ENCODE results near the gene MYO1B. TPM values are rescaled to one million over a fixed set of nuclear protein-coding genes. Genes with fewer than 3 reads are reported as not detected.

MYO1B gene
- total and polyA plus RNA-seq, 2 of the 8 experiments (the other 6 are each of a cell fraction or from before 2014, with no cell fraction given): 15.5 to 61.2 TPM

DNA sequence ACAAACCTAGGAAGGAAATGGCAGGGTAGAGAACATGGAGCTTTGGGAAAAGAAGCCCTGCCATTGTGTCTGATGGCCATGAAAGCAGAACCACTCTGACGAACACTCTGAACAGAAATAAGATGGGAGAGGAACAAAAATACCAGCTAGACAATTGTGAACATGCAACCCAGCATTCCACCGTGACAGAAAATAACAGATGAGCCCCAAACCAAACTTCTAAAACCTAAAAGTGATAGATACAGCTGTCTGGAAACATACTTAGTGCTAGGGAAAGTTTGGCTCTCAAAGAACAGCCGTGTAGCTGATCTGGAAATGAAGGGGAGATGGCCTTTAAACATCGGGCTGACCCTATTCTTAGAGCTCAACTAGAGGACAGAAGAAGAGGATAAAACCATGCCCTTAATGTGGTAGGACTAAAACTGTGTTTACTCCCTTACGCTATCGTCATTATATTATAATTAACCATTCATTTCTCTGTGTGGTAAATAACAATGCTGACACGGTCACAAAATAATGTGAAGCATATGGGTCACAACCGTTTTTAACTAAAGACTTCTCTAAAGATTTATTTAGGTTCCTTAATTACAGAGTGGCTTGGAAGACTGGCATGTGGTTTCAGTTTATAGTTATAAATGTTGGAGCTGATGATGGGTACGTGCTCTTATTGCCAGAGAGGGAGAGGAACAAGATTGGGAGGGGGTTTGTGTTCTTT is 80.6 kb downstream of the MYO1B start:
- Histone ChIP-seq H3K4me1 (replicated peaks in 1 of 4; ENCODE audit: control insufficient read depth in 3 of 4, insufficient read depth in 4 of 4, low read length in 3 of 4) (peaks cover 1 to 12% (median 6%) of the 10 kb centered on the region in 4 experiments; a peak in 4 of 7 replicates), H3K23me2 (ENCODE audit: low read depth, low read length) (no peaks in the 10 kb centered on the region)

More for the DNA sequence above, 80.6 kb downstream of the MYO1B start:
- Histone ChIP-seq H4K5ac (ENCODE audit: insufficient read length, low read depth, low read length) (no peak overlapping the region), H3K79me1 (ENCODE audit: low read depth, low read length) (peaks cover 3% of the 10 kb centered on the region; the same call in 1 of the 2 replicates), H2BK5ac (ENCODE audit: low read depth, low read length) (no peak overlapping the region), H3K27ac (ENCODE audit: low read depth, low read length) (no peak overlapping the region), H3K36me3 (ENCODE audit: control insufficient read depth in 2 of 4, insufficient read depth in 4 of 4, low read length in 3 of 4) (peaks cover 0 to 12% (median 5%) of the 10 kb centered on the region in 4 experiments; a peak in 3 of 8 replicates), H3K23ac (ENCODE audit: insufficient read length) (no peak overlapping the region), H4K20me1 (replicated peaks in 1 of 2; ENCODE audit: control insufficient read depth in 1 of 2, insufficient read depth in 2 of 2, low read length in 2 of 2) (no peaks in the 10 kb centered on the region), H3K27me3 (replicated peaks in 1 of 4; ENCODE audit: control insufficient read depth in 3 of 4, extremely low read depth in 1 of 4, insufficient read depth in 3 of 4, low read length in 3 of 4) (no peaks in the 10 kb centered on the region), H2BK12ac (ENCODE audit: low read depth, low read length) (no peak overlapping the region), H3K14ac (ENCODE audit: insufficient read length) (no peak overlapping the region), H2AK5ac (ENCODE audit: low read depth, low read length) (no peak overlapping the region), H3K4me2 (ENCODE audit: insufficient read depth in 1 of 2, low read depth in 2 of 2, low read length in 2 of 2) (no peak overlapping the region), H3K4ac (replicated peaks; ENCODE audit: insufficient read length, low read depth, low read length) (no peak overlapping the region), H4K8ac (ENCODE audit: extremely low read depth, insufficient read depth, low read length) (no peak overlapping the region), H2BK20ac (ENCODE audit: low read length) (no peak overlapping the region), H3K4me3 (ENCODE audit: extremely low read depth in 1 of 4, insufficient read depth in 2 of 4, low read depth in 3 of 4, low read length in 4 of 4) (no peak overlapping the region), H3K9ac (replicated peaks in 1 of 4; ENCODE audit: extremely low read depth in 1 of 4, low read depth in 3 of 4, low read length in 3 of 4) (no peak overlapping the region), H3K56ac (replicated peaks; ENCODE audit: insufficient read length, low read depth, low read length) (no peak overlapping the region), H2AFZ (ENCODE audit: low read length) (no peak overlapping the region), H2BK120ac (replicated peaks; ENCODE audit: low read depth, low read length) (no peak overlapping the region), H2BK15ac (ENCODE audit: low read length) (no peak overlapping the region), H3K18ac (ENCODE audit: extremely low read depth, low read length) (no peak overlapping the region), H4K91ac (replicated peaks; ENCODE audit: insufficient read length, low read length) (no peak overlapping the region), H3K9me3 (ENCODE audit: insufficient read depth in 2 of 2, low read depth in 1 of 2, low read length in 1 of 2) (no peaks in the 10 kb centered on the region; a peak in 1 of 4 replicates), H3K79me2 (ENCODE audit: control insufficient read depth in 1 of 2, insufficient read depth in 2 of 2, low read length in 2 of 2) (peaks cover 0 to 51% of the 10 kb centered on the region in 2 experiments; a peak in 3 of 4 replicates)
- TF ChIP-seq RXRA (IDR thresholded peaks at IDR 0.05; ENCODE audit: insufficient read depth, low read depth, low read length) (no peak), HDAC2 (IDR thresholded peaks at IDR 0.05; ENCODE audit: borderline replicate concordance in 1 of 2, low read depth in 2 of 2, low read length in 2 of 2) (no peak), NANOG (IDR thresholded peaks at IDR 0.05; ENCODE audit: insufficient read depth, low read depth, low read length, poor library complexity, severe bottlenecking) (no peak), KDM4A (IDR thresholded peaks at IDR 0.05; ENCODE audit: low read depth, low read length, severe bottlenecking) (no peak), CHD2 (IDR thresholded peaks at IDR 0.05; ENCODE audit: low read length) (no peak), TAF7 (optimal IDR thresholded peaks at IDR 0.05; ENCODE audit: borderline replicate concordance, low read depth, low read length) (no peak)
- TF ChIP-seq, protein P1, sequence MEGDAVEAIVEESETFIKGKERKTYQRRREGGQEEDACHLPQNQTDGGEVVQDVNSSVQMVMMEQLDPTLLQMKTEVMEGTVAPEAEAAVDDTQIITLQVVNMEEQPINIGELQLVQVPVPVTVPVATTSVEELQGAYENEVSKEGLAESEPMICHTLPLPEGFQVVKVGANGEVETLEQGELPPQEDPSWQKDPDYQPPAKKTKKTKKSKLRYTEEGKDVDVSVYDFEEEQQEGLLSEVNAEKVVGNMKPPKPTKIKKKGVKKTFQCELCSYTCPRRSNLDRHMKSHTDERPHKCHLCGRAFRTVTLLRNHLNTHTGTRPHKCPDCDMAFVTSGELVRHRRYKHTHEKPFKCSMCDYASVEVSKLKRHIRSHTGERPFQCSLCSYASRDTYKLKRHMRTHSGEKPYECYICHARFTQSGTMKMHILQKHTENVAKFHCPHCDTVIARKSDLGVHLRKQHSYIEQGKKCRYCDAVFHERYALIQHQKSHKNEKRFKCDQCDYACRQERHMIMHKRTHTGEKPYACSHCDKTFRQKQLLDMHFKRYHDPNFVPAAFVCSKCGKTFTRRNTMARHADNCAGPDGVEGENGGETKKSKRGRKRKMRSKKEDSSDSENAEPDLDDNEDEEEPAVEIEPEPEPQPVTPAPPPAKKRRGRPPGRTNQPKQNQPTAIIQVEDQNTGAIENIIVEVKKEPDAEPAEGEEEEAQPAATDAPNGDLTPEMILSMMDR (IDR thresholded peaks at IDR 0.05; ENCODE audit: control extremely low read depth in 1 of 3, insufficient read depth in 1 of 3, low read depth in 1 of 3, low read length in 3 of 3): no peak
- peak; percentile 7 for FAIRE-seq
- no peak for DNase-seq (ENCODE audit: low read depth in 1 of 2, low spot score in 2 of 2)
- ChIA-PET CTCF (ENCODE audit: partially characterized antibody) (no interaction called here), POLR2A (ENCODE audit: partially characterized antibody) (no interaction called here)
- 93% methylated on average over 9 of the region's 9 CpGs; no CpG with 5 or more reads in 1 of the 2 experiments for WGBS, 2 experiments (ENCODE audit: extremely low coverage in 1 of 2, insufficient coverage in 1 of 2, insufficient read length in 1 of 2, insufficient replicate concordance in 2 of 2, low coverage in 1 of 2, low lambda C conversion rate in 2 of 2, missing lambda C conversion rate in 1 of 2)

All from H1 (cell line).